GM10847 (cell line): Measurements from ENCODE around the gene MEX3A.

Source experiments
- POLR2A ChIP-seq: IDR thresholded peaks from 2 replicates; pipeline ENCODE4 v1.6.1; 2011; ENCODE audit not compliant: insufficient read length; ENCODE audit errors: extremely low read depth

MEX3A gene

DNA sequence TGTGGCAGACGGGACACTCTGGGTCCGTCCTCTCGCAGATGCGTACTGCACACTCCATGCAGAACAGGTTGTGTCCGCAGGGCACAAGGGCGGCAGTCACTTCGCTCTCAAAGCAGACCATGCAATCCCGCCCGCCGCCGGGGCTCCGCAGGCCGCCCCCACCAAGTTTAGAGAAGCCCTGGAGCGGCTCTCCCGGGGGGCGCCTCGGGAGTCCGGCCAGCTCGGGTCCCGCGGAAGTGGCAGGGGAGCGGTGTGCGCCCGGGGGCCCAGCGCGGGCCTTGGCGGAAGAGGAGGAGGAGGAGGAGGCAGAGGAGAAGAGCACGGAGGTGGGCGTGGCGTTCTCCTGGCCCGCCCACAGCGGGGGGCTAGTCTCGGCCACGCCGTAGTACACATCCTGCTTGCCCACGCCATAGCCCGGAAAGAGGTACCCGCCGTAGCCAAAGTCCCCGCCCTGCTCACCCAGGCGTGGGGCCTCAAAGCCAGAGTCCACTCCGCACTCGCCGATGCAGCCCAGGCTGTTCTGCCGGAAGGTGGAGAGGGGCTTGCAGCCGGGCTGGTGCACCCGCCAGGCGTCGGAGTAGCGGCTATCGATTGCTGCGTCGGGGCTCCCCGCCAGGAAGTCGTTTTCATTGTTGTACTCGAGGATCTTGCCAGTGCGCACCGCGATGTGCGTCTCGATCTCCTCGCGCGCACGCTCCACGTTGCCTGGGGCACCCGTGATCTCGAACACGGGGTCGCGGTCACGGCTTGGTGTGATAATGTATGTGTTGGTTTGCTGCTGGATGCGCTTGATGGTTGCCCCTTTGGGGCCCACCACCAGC is 5.4 kb downstream of the MEX3A start:
- TF ChIP-seq POLR2A = no peak

DNA sequence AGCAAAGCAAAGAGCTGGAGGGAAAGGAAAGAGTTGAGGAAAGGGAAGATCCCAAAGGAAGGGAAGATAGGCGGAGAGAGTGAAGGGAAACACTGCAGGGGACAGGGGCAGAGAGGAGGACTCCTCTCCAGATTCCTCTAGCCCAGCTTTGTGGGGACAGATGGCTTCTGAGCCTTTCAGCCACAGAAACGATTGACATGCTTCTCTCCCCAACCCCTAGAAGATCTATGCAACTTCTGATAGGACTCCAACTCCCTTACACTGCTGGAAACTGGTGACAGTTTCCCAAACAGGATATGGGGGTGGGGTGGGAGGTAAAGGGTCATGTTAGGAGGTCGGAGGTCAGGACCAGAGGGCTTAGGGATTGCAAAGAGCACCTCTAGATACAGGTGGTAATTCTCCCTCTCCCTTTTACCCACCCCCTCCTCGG is 6.5 kb downstream of the MEX3A start:
- TF ChIP-seq POLR2A = no peak

DNA sequence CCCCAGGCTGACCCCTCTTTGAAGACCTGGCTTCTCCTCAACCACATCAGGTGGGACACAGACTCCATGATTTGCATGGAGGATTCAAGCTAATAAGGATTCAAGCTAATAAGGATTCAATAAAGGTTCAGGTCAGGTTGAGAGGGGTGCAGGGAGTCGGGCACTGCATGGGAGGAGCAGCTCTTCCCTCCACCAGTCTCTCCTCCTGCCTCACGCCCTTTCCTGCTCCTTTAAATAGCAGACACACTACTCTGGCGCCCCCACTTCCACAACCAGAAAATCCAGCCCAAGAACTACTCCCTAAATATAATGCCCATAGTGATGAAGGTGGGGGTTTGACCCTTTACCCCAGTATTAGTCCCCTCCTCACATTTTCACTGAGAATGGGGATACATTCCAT is 7.1 kb downstream of the MEX3A start:
- no peak for TF ChIP-seq POLR2A

DNA sequence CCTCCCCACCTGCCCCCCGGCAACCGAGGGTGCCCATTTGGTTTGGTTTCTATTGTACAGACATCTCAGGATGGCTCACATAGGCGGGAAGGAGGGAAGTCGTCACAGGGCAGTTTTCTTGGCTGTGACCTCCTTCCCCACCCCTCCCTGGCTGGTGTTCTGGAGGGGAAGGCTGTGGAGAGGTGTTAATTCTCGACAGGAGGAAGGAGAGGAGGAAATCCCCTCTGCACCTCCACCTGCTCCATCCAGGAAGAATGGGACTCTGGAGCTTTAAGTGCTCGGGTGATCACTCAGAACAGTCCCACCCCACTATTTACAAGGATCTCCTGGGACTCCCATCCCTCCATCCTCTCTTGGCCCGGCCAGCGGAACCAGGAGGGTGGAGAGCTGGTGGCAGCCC is 7.6 kb downstream of the MEX3A start:
- no peak for TF ChIP-seq POLR2A

DNA sequence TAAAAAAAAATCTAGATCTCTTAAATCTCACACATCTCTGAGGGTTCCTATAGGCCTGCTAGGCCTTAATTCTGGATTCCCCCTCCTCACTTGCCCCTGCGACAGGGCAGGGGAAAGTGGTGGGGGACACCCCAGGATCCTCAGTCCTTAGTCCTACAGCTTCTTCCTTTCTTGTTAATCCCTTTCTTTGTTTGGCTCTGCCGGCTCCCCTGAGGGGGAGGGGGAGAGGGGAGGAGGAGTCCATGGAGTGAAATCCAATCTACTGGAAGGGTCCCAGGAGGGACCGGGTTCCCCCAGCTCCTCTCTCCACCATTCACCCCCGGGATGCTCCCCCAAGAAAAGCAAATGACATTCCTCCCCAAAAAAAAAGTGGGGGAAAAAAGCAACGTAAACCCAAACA is 8.5 kb downstream of the MEX3A start:
- no peak for TF ChIP-seq POLR2A

DNA sequence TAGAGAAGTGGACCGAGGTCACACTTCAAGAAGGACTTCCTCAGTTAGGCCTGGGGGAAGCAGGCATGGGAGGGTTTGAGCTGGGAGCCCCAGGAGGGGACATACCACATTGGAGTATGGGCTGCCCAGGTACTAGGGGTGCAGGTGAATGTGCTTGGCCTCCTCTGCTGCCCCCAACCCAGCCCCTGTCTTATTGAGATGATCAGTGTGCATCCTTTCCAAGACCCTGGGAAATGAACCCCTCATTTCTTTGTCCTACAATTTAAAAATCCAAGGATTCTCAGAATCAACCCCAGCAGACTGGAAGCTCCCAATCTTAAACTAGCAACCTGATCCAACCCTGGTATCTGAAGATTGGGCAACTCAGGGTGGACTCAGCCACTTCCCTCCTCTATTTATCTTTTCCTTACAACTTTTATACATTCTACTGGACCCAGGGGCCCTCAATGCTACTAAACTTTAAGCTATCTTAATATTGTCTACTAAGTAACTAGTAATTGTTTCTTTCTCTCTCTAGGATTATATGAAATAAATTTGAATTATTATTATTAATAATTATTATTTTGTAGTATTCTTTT is 9.1 kb downstream of the MEX3A start:
- TF ChIP-seq POLR2A = no peak

DNA sequence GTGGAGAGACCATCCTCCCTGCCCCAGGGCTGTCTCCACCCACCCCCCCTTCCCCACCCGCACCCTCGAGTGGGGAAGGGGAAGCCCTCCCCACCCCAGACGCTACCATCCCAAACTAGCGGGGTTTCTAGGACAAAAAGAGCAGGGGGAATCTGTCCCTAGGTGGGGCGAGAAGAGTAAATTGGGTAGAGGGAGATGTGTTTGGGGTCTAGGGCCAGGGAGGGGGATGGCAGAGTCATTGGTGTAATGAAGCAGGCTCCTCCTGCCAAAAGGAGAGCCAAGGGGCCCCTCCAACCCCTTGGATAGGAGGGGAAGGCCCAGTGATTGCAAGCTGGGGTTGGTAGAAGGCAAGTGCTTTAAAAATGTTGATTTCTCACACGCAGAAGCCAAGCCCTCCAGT is 10.0 kb downstream of the MEX3A start:
- TF ChIP-seq POLR2A = no peak

DNA sequence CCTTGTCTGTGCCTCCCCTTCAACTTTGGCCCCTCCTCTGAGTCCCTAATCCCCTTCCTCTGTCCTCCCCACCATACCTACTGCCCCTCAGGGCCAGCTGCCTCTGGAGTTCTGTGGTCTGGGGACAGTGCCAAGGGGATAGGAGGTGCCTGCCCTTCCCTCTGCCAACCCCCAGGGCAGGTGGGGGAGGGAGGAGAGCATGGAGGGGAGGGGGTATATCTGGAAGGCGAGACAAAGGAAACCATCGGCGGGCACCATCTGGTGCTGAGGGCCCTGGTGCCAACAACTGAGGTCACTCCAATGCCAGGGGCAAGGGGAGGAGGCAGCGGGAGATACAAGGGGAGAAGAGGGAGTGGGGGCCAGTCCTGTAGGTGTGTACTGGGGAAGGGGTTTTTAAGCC is 11.7 kb downstream of the MEX3A start:
- TF ChIP-seq POLR2A = no peak

DNA sequence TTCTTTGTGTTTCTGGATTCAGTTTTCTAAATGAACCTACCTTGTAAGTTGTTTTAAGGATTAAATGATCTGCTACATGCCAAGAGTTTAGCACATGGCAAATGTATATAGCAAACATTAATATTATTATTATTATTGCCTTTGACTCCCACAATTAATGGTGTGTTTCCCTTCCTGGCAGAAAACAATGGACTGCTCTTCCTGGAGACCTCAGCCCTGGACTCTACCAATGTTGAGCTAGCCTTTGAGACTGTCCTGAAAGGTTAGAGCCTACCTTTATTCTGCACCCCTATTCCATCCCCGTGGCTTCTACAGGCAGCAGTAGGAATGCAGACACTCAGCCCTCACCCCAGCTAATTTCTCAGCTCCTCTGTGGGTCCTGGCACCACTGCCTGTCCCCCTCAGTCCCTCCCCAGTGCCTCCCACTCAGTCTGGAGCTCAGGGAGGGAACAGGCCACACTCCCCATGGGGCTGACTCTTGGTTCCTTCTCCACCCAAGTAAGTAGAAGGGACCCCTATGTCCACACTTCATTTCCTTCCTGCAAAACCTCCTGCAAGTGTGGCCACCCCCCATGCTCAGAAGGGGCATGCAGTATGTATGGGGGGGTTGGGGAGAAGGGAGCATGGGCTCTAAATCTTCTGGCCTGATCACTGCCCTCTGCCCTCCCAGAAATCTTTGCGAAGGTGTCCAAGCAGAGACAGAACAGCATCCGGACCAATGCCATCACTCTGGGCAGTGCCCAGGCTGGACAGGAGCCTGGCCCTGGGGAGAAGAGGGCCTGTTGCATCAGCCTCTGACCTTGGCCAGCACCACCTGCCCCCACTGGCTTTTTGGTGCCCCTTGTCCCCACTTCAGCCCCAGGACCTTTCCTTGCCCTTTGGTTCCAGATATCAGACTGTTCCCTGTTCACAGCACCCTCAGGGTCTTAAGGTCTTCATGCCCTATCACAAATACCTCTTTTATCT is 12.5 kb downstream of the MEX3A start:
- no peak for TF ChIP-seq POLR2A

DNA sequence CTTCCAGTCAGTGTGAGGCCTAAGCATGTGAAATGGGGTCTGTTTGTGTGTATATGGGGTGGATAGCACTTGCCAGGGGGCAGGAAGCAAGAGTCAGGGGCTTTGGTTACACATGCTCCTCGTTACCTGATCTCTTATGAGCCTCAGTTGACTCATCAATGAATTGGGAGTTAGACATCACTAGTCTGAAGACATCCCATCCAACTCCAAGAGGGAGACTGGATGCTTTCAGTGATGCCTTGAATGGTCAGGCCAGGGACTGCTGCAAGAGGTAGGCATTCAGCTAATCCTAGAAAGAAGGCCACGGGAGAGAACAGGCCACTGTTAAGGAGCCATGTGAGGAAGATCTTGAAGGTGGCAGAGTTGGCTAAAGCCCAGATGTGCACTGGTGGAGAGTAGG is 15.0 kb downstream of the MEX3A start:
- no peak for TF ChIP-seq POLR2A

DNA sequence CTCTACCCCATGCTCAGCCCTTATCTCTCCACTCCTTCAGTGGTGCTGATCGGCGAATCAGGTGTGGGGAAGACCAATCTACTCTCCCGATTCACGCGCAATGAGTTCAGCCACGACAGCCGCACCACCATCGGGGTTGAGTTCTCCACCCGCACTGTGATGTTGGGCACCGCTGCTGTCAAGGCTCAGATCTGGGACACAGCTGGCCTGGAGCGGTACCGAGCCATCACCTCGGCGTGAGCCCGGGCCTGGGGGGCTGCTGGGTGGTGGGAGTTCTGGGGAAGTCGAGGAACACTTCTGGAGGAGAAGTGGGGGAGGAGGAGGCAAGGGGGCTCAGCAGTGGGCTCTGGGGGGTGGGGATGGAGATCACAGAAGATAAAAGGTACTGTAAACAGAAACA is 16.4 kb downstream of the MEX3A start:
- TF ChIP-seq POLR2A = no peak

DNA sequence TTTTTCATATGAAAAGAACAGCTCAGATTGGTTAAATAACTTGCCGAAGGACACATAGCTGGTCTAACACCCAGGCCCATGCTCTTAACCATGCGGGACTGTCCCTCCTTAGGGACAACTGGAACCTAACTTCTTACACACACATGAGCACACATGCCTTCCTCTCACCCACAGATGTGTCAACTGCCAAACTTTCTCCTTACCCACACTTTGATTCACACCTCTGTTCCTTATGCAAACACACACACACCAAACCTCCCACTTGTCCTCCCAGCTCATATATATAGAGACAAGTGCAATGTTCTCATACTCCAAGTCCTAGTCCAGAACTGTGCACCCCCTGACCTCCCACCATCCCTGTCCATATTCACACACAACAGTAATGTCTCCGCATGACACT is 17.1 kb downstream of the MEX3A start:
- TF ChIP-seq POLR2A = no peak

DNA sequence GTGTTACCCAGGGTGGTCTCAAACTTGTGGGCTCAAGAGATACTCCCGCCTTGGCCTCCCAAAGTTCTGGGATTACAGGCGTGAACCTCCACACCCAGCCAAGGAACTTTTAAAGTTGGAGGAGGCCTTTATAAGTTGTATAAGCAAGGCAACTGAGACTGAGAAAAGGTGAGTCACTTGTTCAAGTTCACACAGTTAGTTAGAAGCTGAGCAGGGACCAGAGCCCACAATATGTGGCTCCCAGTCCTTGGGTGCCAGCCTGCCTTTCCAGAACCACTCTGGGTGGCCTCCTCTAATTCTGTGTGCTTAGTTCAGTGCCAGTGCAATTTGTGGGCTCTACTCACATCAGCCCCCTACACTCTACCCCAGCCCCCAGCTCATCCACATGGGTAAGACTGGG is 17.6 kb downstream of the MEX3A start:
- TF ChIP-seq POLR2A = no peak

DNA sequence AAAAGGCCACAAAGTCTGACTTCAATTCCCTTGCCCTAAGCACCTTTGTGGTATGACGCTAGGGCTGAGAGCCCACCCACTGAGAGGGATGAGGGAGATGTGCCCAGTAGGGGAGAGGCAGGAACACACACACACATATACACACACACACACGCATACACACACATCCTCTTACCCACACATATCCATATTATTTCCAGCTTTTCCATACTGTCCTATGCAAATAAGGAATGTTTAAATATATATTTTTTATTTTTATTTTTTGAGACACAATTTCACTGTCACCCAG is 18.3 kb downstream of the MEX3A start:
- TF ChIP-seq POLR2A = no peak

DNA sequence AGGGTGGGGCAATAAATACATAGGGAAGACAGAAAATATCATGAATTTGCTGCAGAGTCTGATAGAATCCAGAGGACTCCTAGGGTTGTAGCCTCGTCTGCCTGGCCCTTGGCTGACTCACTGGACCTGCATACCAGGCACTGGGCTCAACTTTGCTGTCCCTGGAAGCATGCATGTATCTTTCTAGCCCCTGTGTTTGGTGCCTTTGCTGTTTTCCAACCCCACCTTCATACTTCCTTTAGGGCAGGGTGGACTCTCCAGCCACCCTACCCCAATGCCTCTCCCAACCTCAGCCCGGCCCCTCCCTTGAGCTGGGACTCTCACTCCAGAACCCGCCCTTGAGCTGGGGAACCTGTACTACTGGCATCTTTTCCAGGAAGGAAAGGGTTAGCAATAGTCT is 20.1 kb downstream of the MEX3A start:
- no peak for TF ChIP-seq POLR2A
